NCI-H82 treated with DMSO at 0.1 percent for 48 hours (cell line): ENCODE results near the gene GRM8.
"Not testable (repeated sequence)": the region's sequence is repeated elsewhere in the genome, so short reads cannot be mapped to it uniquely, and the experiment has no call there.

Experiments used
- DNase-seq: peaks from one replicate; lab custom pipeline; 2025; ENCODE audit not compliant: unreplicated experiment; lab: John Stamatoyannopoulos, UW

The GRM8 gene

GRCh38 chr7:126685018-126685573 lies 567.6 kb downstream of the GRM8 start:
- DNase-seq = no peak

- DNase-seq = no peak
Observed at GRCh38 chr7:126682176-126682575, 570.6 kb downstream of the GRM8 start.

- not testable (repeated sequence) for DNase-seq
Observed at GRCh38 chr7:126668762-126669161, 584.0 kb downstream of the GRM8 start.

- DNase-seq = no peak
Observed at GRCh38 chr7:126668367-126668752, 584.4 kb downstream of the GRM8 start.

GRCh38 chr7:126667742-126668366 lies 584.9 kb downstream of the GRM8 start:
- DNase-seq = no peak

- no peak for DNase-seq
Observed at GRCh38 chr7:126662856-126663255, 589.9 kb downstream of the GRM8 start.

GRCh38 chr7:126659124-126659523 lies 593.6 kb downstream of the GRM8 start:
- DNase-seq = no peak

GRCh38 chr7:126658684-126659083 lies 594.1 kb downstream of the GRM8 start:
- no peak for DNase-seq

- no peak for DNase-seq
Observed at GRCh38 chr7:126657599-126658358, 595.0 kb downstream of the GRM8 start.

- no peak for DNase-seq
Observed at GRCh38 chr7:126657137-126657536, 595.6 kb downstream of the GRM8 start.

- DNase-seq = no peak
Observed at GRCh38 chr7:126656165-126656564, 596.6 kb downstream of the GRM8 start.

- DNase-seq = peak; percentile 91
Observed at GRCh38 chr7:126637538-126637937, 615.2 kb downstream of the GRM8 start.

- no peak for DNase-seq
Observed at GRCh38 chr7:126635545-126635944, 617.2 kb downstream of the GRM8 start.

GRCh38 chr7:126608339-126608776 lies 644.4 kb downstream of the GRM8 start:
- no peak for DNase-seq

GRCh38 chr7:126606331-126606730 lies 646.4 kb downstream of the GRM8 start:
- no peak for DNase-seq

- peak; percentile 17 for DNase-seq
Observed at GRCh38 chr7:126605553-126605952, 647.2 kb downstream of the GRM8 start.

- DNase-seq = peak; percentile 56
Observed at GRCh38 chr7:126605056-126605455, 647.7 kb downstream of the GRM8 start.

GRCh38 chr7:126589068-126589684 lies 663.6 kb downstream of the GRM8 start:
- no peak for DNase-seq

GRCh38 chr7:126578338-126578737 lies 674.4 kb downstream of the GRM8 start:
- DNase-seq = peak; percentile 96

- DNase-seq = no peak
Observed at GRCh38 chr7:126574276-126575250, 678.2 kb downstream of the GRM8 start.

GRCh38 chr7:126570845-126571244 lies 681.9 kb downstream of the GRM8 start:
- no peak for DNase-seq
